GM23248 (cell line): Measurements from ENCODE around the gene NVL.

ENCODE experiments used
- EZH2 ChIP-seq: fragments of 200-600 bp; sonication (generic); IDR thresholded peaks from 2 replicates; pipeline ENCODE4 v1.6.1; 2018; ENCODE audit warnings: antibody characterized with exemption, mild to moderate bottlenecking; ENCODE audit not compliant: insufficient read depth, poor library complexity, severe bottlenecking
- EZH2phosphoT487 ChIP-seq: fragments of 200-600 bp; sonication (generic); IDR thresholded peaks from 2 replicates; pipeline ENCODE4 v1.6.1; 2018; ENCODE audit warnings: antibody characterized with exemption, moderate library complexity, mild to moderate bottlenecking, low read depth; ENCODE audit not compliant: insufficient read depth

DNA sequence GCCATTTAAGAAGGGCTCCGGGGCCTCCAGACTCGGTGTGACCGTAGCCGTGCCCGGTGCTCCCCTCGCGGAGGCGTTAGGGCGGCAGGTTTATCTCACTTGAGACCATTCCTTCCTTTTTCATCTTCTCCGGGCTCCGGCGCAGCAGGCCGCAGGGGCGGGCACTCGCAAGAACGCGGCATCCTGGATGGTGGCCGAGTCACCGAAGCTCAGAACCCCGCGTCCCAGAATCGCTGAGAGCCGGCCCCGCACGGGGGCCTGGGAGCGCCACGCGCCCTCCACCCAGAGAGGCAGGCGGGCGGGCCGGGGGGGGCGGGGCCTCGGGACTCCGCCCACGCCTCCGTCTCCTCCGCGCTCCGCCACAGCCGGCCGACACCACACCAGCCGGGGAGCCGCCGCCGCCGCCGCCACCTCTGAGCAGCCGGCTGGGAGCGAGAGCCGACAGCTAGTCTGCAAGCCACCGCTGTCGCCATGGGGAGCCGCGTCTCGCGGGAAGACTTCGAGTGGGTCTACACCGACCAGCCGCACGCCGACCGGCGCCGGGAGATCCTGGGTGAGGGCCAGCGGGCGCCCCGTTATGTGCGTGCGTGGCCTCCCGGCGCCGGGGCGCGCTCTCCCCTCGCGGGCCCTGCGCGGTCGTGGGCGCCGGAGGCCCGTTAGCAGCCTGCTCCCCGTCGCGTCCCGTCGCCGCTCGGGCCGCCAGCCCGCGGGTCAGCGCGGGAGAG is 146.9 kb downstream of the NVL start, which contains the start of gene DEGS1:
- TF ChIP-seq EZH2 (no peak), EZH2phosphoT487 (no peak)
